Activated T-cell treated with anti-CD3 and anti-CD28 coated beads for 4 hours (primary cell): ENCODE data around the gene CTNNA2.

Experiments
- DNase-seq: peaks from one replicate; pipeline ENCODE4 v3.0.0-alpha.2; 2020

Gene CTNNA2

DNA sequence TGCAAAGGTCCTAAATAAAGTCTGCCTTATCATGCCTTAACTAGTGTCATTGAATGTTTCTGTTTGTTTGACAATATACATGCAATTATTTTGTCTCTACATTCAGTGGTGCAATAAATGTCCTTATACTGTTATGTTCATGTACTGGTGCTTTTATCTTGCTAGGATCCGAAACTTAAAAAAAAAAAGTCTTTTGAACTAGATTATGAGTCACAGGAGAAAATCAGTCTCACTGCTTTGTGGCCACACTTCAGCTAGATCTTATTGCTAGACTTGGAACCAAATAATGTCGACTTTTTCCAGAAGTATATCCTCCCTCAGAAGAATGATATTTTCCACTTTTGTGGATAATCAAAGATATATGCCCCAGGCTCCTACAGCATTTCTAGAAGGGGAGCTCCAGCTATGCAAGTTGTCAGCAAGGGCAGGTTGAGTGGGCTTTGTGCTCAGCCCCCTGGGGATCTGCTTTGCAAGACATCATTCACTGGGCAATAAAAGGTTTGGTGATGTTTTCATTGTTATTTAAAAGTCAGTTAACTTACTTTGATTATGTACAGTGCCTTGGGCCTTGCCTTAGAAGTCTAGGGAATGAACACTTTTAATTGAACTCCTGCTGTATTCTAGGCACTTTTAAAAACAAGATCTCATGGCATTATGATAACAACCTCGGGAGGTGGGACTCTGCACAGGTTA is 948.8 kb downstream of the CTNNA2 start:
- DNase-seq = no peak

GRCh38 chr2:80462654-80463053 is 949.8 kb downstream of the CTNNA2 start:
- no peak for DNase-seq

DNA sequence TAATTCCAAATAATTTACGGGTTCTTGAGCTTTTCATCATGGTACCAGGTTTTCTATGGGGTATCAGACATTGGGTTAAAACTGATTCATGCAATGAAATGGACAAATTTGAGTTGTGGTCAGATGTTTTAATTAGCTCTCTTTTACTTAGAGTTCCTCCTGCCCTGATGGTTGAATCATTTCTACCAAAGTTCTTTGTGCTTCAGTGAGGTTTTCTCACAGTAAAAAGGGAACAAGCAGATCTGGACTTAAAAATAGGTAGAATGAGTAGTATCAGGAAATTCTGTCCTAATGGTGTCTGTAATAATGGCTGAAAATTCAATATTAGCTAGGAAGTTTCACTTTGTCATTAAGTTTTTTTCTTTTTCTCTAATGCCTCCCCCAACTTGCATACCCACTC is 951.4 kb downstream of the CTNNA2 start:
- no peak for DNase-seq

GRCh38 chr2:80467262-80467811 is 954.5 kb downstream of the CTNNA2 start:
- DNase-seq = no peak

DNA sequence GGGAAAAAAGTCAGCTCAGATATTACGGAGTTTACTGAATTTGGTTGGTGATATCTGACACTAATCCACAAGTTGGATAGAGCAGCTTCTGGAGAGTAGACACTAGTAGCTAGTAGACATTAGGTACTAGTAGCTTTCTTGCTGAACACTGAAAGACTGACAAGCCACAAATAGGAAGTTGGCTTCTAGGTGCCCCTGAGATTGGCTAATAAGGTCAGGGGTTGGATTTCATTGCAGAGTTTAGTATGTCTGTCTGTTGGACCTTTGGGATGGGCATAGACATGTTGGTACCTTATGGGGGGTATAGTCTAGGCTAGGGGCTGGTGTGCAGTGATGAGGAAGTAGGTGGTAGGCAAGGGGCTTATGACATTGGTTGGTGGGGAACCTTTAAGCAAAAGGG is 956.6 kb downstream of the CTNNA2 start:
- DNase-seq = no peak

DNA sequence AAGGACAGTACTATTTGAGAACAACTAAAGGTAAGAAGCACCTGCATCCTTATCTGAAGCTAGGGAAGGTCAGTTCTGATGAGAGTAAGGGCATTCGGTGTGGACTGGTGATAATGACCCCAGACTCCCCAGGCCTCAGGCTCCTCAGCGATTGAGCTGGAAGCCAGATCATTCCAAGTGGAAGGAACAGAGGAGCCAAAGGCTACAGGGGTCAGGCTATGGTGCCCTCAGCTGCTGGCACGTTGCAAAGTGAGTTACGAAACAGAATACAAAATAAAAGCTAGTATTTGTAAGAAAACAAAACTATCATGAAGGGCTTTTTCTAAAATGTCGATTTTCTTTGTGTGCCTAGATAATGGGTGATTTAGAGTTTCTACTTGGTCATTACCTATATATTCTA is 960.2 kb downstream of the CTNNA2 start:
- no peak for DNase-seq

- no peak for DNase-seq
Measured at GRCh38 chr2:80473796-80474195, 960.9 kb downstream of the CTNNA2 start.

DNA sequence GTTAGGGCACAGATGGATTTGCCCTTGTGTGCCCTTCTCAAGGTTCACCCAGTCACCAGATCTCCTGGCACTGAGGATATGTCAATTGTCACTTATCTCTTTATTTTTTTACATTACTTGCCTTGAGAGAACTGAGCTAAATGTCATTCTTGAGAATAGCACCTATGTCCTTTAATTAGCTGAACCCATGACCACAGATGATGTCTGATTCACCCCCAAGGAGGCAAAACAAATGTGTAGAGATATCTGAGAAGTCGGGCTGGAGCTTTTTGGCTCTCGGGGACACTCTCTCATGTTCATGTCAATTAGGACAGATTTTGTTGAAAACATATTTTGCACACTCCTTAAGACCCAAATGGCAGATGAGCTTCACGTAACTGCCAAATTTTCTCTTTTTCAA is 963.1 kb downstream of the CTNNA2 start:
- no peak for DNase-seq

- DNase-seq = no peak
Measured at GRCh38 chr2:80476535-80477117, 963.8 kb downstream of the CTNNA2 start.

- DNase-seq = no peak
Measured at GRCh38 chr2:80482276-80482675, 969.4 kb downstream of the CTNNA2 start.

- no peak for DNase-seq
Measured at GRCh38 chr2:80489717-80490116, 976.9 kb downstream of the CTNNA2 start.

- no peak for DNase-seq
Measured at GRCh38 chr2:80490964-80491363, 978.1 kb downstream of the CTNNA2 start.

DNA sequence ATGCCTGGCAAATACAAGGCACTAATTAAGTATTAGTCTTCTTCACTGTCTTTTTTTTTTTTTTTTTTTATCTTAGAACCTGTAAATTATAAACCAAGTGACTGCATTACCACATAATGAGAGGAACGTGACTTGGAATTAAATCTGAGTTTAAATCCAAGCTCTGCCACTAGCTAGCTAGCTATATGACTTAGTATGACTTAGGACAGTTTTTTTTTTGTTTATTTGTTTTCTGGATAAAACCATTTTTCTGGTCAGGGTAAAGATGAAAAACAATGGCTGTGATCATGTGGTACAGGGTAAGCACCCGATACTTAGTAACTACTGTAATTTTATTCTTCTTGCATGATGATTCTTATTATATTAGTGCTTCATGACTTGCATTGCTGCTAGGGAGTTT is 983.5 kb downstream of the CTNNA2 start:
- DNase-seq = no peak

DNA sequence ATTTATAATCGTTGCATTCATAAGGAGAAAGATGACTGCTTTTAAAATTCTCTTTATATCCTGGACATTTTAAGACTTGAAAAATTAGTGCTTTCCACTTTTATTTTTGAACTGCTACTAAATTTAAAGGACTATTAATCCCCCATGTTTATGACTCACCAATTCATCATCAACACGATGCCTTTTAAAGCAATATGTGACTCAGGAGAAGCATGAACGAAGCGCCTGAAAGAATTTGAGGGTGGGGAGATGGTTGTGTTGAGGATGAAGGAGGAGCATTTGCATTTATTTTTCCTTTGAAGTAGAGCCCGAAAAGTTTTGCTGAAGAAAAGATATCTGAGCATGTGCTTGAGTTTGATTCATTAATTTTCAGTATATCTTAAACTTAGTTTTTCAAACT is 983.9 kb downstream of the CTNNA2 start:
- no peak for DNase-seq

GRCh38 chr2:80499095-80499494 is 986.2 kb downstream of the CTNNA2 start:
- no peak for DNase-seq

GRCh38 chr2:80501874-80502624 is 989.2 kb downstream of the CTNNA2 start:
- DNase-seq = no peak

DNA sequence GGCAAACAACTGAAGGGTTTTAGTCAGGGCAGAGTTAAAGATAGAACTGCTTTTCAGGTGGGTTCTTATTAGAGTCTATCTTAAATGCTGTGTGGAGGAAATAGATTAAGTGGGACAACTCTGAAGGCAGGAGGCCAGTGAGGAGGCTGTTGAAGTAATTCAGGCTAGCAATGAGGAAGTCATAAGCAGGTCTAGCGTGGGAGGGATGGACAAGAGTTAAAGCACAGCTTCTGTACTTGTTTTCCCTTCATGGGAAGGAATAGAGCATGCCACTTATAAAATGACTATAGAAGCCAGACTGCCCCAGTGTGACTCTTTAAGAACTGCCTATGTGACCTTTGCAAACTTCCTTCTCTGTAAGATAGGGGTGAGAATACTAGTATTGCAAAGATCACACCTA is 993.7 kb downstream of the CTNNA2 start:
- no peak for DNase-seq

DNA sequence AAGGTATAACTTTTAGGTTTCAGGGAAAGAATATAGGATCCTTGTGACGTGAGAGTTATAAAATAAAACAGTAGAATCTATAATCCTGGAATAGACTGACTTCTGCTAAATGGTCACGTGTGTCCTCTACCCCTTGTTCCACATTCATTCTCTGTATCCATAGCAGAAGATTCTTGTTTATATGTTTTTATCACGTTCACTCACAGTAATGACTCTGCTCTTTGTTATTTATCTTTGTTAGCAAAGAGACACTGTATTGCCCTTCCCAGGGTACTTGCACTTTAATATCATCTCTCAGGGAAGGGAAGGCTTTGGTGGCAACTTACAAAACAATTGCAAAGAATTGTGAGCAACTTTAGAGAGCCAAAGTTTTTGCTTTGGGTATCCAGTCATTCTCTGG is 997.9 kb downstream of the CTNNA2 start:
- no peak for DNase-seq

- no peak for DNase-seq
Measured at GRCh38 chr2:80515964-80516363, 1003.1 kb downstream of the CTNNA2 start.

DNA sequence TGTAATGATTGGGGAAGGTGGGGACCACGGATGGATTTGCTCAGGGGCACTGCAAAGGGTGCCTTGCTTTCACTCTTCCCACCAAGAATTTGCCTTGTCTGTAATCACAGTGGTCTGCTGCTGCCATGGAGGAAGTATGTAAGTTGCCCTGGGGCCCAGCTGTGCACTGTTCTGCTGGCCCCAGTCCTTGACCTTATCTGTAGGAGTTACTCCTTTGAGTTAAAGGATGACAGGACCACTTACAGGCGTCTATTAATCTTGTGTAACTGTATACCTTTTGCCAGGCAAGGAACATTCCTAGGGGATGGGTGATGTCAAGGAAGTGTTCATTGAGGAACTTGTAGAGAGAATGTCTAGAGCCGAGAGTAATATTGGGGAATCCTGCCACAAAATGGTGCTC is 1004.5 kb downstream of the CTNNA2 start:
- DNase-seq = no peak

- no peak for DNase-seq
Measured at GRCh38 chr2:80519121-80519643, 1006.3 kb downstream of the CTNNA2 start.

DNA sequence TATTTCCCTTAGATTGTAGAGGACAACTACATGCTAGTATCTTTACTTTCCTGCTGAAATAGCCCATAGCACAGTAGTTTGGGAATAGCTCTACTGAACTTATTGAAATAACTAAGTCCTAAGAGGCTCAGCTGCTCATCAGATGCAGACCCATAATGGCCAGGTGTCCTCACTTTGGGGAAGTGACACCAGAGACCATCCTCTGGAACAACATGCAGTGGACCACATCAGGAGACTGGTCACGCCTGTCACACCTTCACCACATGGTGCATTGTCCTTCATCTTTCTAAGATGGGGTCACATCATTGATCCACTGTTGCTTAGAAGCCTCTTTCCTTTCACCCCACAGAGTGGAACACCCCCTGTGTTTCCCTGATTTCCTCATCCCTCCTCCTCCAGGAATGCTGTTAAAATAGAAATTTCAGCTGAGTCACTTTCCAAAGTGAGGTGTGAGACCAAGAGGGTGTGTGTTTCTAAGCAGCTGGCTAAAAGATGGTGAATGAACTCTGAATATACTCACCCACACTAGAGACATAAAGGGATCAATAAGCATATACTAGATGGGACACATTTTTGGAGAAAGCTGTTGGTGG is 1006.9 kb downstream of the CTNNA2 start:
- no peak for DNase-seq

- DNase-seq = no peak
Measured at GRCh38 chr2:80525152-80525551, 1012.3 kb downstream of the CTNNA2 start.
